A673 (cell line): Measurements from ENCODE around the gene TUBG1.

ENCODE experiments used
- CTCF ChIP-seq: fragments of 300-800, 200-600 bp; sonication (generic); conservative IDR thresholded peaks from 2 replicates; pipeline ENCODE4 v1.5.1; 2017; ENCODE audit warnings: low read depth, mild to moderate bottlenecking, antibody characterized with exemption, low read length, moderate library complexity, mixed read lengths
- EZH2 ChIP-seq: fragments of 200-600 bp; sonication (generic); IDR thresholded peaks from 2 replicates; pipeline ENCODE4 v1.6.1; 2017; ENCODE audit warnings: borderline replicate concordance, low read depth, mild to moderate bottlenecking, mixed read lengths, antibody characterized with exemption, low read length; ENCODE audit not compliant: poor library complexity, severe bottlenecking

DNA sequence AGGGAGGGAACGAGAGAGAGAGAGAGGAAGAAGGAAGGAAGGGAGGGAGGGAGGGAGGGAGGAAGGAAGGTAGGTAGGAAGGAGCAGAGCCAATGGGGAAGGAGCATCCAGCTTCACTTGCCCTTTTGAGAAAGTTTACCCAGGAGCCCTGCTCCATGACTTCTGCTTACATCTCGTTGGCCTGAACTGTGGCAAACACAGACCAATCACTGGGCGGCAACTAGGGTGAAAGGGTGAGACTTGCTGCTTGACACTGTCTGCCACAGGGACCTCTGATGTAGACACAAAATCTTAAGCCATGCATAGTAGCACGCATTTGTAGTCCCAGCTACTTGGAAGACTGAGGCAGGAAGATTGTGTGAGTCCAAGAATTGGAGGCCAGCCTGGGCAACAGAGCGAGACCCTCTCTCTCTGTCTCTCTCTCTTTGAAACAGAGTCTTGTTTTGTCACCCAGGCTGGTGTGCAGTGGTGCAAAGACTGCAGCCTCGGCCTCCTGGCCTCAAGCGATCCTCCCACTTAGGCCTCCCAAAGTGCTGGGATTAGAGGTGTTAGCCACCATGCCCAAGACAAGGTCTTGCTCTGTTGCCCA is 30.1 kb downstream of the TUBG1 start:
- TF ChIP-seq CTCF (no peak), EZH2 (no peak)
